Cardiac septum (tissue), 1 donor: ENCODE results near the gene NEURL1. TPM values are rescaled to one million over a fixed set of nuclear protein-coding genes. Genes with fewer than 3 reads are reported as not detected.

Source experiments
- DNase-seq: peaks from one replicate; pipeline ENCODE4 v3.0.0-alpha.2; 2020; ENCODE audit warnings: low spot score
- intact Hi-C: fragments of 100-400 bp; cut with DNase I; formaldehyde crosslinking; loops from one replicate; pipeline ENCODE4 v1.14.0; 2022
- total RNA-seq: library from RNA; stranded (reverse); fragmentation: NEBNext Ultra II Directional; extraction: Animal tissue kit (Norgen Biotek cat#: 25700); gene quantifications from one replicate; pipeline ENCODE4 v1.2.1, GENCODE V29; 2021
- donor health status: DM: no; HTN: no; CAD: no.

Gene NEURL1
- total RNA-seq, 1 donor from 2014 or later: 0.54 TPM

- DNase-seq: no peak
- intact Hi-C loops: no loop called here
Measured at GRCh38 chr10:103612462-103613365, 119.2 kb downstream of the NEURL1 start.

GRCh38 chr10:103613616-103614015 is 120.1 kb downstream of the NEURL1 start:
- intact Hi-C loops: no loop called here
- DNase-seq: no peak

- intact Hi-C loops: loop anchor here (5.0 kb wide), 1 partner anchor 53 kb away; no protein-coding TSS in a partner anchor
- no peak for DNase-seq
Measured at GRCh38 chr10:103614306-103615158, 121.0 kb downstream of the NEURL1 start.

GRCh38 chr10:103616705-103617601 is 123.4 kb downstream of the NEURL1 start:
- intact Hi-C loops: loop anchor here (5.0 kb wide), 1 partner anchor 50 kb away; no protein-coding TSS in a partner anchor
- DNase-seq: no peak

GRCh38 chr10:103617602-103618385 is 124.3 kb downstream of the NEURL1 start:
- intact Hi-C loops: loop anchor here (5.0 kb wide), 1 partner anchor 50 kb away; no protein-coding TSS in a partner anchor

GRCh38 chr10:103618575-103619423 is 125.3 kb downstream of the NEURL1 start:
- intact Hi-C loops: loop anchor here (5.0 kb wide), 1 partner anchor 49 kb away; no protein-coding TSS in a partner anchor
- DNase-seq: no peak

More at GRCh38 chr10:103617602-103618385, 124.3 kb downstream of the NEURL1 start:
- no peak for DNase-seq

DNA sequence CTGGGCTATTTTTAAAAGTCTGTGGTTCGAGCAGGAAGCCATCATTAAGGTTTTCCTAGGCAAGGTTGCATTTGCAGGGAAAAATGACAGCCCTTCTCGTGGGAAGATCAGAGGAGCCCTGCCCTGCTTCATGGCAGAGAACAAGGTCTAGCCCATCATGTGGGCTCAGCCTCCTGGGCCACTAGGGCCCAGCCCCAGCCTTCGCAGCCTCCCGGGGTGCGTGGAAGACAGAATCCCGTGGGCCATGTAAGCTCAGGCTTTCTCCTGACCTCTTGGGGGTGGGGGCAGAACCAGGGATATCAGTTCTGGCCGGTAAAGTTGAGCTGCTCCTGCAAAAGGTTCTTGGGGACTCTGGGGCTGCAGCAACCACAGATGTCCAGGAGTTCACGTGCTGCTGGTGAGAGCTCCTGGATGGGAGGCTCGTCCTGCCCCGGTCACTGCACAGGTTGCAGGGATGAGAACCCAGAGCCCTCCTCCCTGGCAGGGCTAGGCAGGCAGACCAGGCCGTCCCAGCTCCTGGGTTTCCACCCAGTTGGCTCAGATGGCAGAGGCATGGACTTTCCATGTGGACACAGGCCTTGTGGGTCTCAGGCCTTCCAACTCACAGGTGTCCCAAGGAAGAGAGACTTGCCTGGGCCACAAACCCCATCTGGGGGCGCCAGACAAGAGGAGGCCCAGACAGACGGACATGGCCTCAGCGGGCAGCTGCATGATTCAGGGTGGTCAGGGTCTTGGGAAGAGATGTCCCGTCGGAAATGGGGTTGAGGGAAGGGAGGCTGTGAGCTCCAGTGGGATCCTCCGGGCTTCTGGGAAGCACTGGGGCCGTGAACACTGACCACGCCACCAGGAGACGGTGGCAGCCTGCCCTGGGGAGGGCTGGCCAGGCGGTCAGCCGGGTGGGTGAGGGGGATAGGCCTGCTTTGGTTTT is 126.2 kb downstream of the NEURL1 start:
- DNase-seq: no peak
- intact Hi-C loops: loop anchor here (5.0 kb wide), 1 partner anchor 48 kb away; no protein-coding TSS in a partner anchor

- intact Hi-C loops: no loop called here
- no peak for DNase-seq
Measured at GRCh38 chr10:103620352-103620740, 126.8 kb downstream of the NEURL1 start.

DNA sequence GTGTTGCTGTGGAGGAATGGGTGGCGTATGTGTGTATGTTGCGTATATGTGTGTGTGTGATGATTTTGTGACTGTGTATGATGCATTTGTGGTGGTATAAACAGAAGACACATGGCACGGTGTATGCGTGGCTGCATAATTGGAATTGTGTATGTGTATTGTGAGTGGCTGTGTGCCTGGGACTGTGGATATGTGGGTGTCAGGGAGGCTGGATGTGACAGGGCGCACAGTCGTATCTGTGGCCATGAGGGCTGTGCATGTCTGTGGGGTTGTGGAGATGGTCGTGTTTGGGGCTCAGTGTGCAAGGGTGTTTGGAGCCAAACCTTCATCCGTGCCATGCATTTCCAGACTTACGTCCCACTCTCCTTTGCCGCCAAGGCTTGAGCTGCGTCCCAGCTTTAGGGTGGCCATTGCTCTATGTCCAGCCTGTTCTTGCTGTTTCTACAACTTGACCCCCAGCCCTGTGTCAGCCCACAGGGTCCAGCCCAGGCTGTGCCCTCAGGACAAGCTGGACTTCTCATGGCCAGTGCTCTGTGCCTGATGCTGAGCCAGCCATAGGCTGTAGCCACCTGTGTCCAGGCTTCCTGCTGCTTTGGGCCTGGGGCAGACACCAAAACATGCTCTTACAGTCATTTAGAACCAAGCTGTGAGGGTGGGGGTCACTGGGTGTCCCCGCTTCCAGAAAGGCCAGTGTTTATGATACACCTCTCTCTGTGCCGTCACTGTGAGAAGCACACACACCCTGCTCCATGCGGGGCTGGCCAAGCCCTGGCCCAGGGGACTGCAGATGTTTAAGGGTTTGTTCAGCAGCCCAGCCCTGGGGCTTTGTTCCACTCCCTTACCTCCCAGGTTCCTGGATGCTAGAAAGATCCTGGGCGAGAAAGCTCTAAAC is 127.6 kb downstream of the NEURL1 start:
- intact Hi-C loops: no loop called here
- DNase-seq: no peak

GRCh38 chr10:103621783-103622125 is 128.2 kb downstream of the NEURL1 start:
- no peak for DNase-seq
- intact Hi-C loops: no loop called here

DNA sequence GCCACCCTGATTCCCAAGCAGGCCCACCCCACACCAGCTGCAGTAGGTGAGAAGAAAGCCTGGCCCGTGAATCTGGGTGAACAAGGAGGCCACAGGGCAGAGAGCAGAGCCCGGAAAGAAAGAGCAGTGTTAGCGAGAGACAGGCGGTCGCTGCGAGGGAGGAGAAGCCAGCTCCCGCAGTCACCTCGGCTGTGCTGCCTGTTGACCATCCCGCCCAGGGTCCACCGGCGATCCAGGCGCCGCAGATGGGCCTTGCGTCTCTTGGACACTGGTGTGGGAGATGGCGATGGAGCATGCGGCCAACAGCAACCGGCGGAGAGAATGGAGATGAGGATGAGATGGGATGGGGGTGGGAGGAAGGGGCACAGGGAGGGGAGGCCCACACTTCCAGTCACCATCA is 128.8 kb downstream of the NEURL1 start:
- no peak for DNase-seq
- intact Hi-C loops: no loop called here

- DNase-seq: no peak
- intact Hi-C loops: no loop called here
Measured at GRCh38 chr10:103622935-103623574, 129.6 kb downstream of the NEURL1 start.

DNA sequence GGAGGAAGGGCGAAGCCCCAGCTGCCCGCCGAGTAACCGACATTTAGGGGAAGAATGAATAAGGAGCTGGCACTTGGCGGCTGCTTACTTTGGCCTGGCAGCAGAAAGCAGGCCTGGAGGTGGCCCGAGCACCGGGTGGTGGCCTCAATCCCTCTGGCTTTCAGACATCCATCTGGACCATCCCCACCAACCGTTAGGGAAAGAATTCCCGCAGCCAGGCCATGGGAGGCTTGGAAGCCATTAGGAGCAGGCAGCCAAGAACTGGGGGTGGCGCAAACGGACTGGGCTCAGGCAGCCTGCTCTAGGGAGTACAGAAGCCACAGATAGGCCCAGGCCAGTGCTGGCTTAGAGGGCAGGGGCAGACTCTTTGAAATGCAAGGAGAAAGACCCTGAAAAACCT is 132.7 kb downstream of the NEURL1 start:
- no peak for DNase-seq
- intact Hi-C loops: no loop called here

- intact Hi-C loops: no loop called here
- no peak for DNase-seq
Measured at GRCh38 chr10:103627111-103627892, 133.8 kb downstream of the NEURL1 start.
